GM18511 (cell line): ENCODE results near the gene PAXIP1.
A peak's percentile ranks its signal among the peaks of the same experiment; 100 is the strongest.
"Not testable (repeated sequence)": the region's sequence is repeated elsewhere in the genome, so short reads cannot be mapped to it uniquely, and the experiment has no call there.

Experiments used
- ATAC-seq: cut with Tn5 transposase; IDR thresholded peaks from one replicate; pipeline ENCODE4 v1.9.1; 2021; ENCODE audit warnings: mild to moderate bottlenecking, moderate library complexity; ENCODE audit not compliant: unreplicated experiment

The PAXIP1 gene

GRCh38 chr7:154950960-154951359, 52.0 kb downstream of the PAXIP1 start:
- no peak for ATAC-seq

DNA sequence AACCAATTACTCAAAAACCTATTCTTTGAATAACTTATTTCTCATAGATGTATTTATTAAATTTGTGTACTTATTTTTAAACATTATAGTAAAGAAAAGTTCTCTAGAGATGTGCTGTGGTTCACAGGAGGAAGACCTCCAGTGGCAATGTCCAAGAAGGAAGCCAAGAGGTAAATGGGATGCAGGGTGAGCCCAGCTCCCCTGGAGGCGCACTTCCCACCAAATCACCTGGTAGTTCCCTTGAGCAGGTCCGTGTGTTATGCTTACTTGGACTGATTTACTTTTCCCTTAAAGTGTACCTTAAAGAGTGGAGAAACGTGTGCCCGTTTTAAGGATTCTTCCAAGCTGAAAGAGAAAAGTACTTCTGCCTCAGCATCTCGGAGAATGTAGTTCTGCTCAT, 55.3 kb downstream of the PAXIP1 start:
- no peak for ATAC-seq

GRCh38 chr7:154946166-154946565, 56.8 kb downstream of the PAXIP1 start:
- no peak for ATAC-seq

DNA sequence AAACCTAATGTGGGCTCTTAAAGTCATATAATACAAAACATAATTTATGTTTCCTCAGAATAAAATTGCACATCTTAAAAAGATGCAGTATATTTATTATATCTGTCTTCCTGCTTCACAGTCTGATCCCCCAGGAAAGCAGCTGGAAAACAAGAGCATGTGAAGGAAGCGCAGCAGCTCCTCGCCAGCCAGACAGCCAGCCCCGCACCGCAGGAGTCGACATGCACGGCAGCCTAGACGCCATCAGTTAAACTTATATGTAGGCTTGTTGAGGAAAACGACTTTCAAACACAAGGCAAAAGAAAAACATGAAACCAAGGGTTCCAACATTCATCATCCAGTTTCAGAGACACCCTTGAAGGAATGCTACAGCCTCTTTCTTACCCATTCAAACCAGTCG, 59.0 kb downstream of the PAXIP1 start:
- no peak for ATAC-seq

- no peak for ATAC-seq
These were observed 60.2 kb downstream of the PAXIP1 start for GRCh38 chr7:154942691-154943090.

DNA sequence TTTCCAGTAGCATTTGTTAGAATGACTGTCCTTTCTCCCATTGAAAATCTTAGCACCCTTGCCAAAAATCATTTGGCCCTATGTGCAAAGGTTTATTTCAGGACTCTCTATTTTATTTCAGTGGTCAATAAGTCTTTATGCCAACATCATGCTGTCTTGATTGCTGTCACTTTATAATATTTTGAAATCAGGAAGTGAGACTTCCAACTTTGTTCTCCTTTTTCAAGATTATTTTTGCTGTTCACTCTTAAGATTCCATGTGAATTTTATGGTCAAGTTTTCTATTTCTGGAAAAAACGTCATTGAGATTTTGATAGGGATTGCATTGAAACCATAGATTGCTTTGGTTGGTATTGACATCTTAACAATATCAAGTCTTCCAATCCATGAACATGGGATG, 65.1 kb downstream of the PAXIP1 start:
- no peak for ATAC-seq

DNA sequence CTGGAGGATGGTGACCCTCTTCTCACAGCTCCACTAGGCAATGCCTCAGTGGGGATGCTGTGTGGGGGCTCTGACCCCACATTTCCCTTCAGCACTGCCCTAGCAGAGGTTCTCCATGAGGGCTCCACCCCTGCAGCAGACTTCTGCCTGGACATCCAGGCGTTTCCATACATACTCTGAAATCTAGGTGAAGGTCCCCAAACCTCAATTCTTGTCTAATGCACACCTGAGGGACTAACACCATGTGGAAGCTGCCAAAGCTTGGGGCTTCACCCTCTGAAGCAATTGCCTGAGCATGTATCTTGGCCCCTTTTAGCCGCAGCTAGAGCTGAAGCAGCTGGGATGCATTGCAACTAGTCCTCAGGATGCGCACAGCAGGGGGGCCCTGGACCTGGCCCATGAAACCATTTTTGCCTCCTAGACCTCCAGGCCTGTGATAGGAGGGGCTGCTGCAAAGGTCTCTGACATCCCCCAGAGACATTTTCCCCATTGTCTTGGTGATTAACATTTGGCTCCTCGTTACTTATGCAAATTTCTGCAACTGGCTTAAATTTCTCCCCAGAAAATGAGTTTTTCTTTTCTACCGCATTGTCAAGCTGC, 68.5 kb downstream of the PAXIP1 start:
- not testable (repeated sequence) for ATAC-seq

- no peak for ATAC-seq
These were observed 71.0 kb downstream of the PAXIP1 start for GRCh38 chr7:154931906-154932305.

DNA sequence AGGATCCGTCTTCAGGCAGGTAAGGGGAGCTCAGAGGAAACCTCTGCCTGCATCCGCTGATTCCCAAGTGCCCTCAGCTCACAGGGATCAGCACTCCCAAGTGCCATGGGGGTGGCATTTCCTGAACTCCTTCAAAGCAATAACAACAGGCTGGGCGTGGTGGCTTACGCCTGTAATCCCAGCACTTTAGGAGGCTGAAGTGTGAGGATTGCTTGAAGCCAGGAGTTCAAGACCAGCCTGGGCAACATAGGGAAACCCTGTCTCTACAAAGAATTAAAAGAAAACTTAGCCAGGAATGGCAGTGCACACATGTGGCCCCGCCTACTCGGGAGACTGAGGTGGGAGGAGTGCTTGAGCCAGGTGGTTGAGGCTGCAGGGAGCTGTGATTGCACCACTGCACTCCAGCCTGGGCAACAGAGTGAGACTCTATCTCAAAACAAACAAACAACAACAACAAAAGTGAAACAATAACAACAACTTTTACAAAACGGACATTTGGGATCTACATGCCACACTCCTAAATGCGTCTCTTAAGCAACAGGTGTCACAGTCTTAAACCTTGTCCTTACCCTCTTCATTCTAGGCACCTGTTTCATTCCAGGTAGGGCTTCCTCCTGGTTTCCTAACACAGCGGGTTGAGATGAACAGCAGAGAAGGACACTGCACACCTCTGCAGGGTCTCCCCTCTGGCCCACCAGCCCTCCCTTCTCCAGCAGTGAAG, 73.8 kb downstream of the PAXIP1 start:
- ATAC-seq, result no peak

- peak; percentile 87 for ATAC-seq
These were observed 74.6 kb downstream of the PAXIP1 start for GRCh38 chr7:154928136-154929005.

- ATAC-seq, result peak; percentile 74
These were observed 75.2 kb downstream of the PAXIP1 start for GRCh38 chr7:154927624-154928125.

- ATAC-seq, result not testable (repeated sequence)
These were observed 80.5 kb downstream of the PAXIP1 start for GRCh38 chr7:154922472-154922871.

DNA sequence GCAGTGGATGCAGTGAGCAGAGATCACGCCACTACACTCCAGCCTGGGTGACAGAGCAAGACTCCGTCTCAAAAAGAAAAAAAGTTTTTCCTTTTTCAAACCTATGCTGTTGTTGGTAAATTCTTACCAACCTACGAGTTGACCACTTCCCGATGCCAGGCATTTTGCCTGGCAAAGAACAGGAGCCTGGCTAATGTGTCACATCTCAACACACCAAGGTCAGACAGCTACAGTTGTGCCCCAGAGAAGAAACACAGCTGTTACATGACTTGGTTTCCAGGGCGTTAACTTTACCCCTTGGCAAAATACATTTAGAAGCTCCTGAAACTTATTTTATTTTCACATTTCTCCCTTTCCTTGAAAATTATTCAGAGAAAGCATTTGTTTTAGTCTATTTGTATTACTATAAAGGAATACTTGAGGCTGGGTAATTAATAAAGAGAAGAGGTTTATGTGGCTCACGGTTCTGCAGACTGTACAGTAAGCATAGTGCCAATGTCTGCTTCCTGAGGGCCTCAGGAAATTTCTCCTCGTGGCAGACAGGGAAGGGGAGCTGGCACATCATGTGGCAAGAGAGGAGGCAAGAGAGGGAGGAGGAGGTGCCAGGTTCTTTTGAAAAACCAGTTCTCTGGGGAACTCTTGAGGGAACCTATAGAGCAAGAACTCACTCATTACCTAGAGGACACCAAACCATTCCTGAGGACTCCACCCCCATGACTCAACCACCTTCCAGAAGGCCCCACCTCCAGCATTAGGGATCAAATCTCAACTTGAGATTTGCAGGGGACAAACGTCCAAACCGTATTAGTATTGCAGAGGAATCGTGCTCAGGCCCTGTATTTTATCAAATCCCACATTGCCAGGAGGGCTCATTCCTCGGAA, 83.3 kb downstream of the PAXIP1 start:
- no peak for ATAC-seq

DNA sequence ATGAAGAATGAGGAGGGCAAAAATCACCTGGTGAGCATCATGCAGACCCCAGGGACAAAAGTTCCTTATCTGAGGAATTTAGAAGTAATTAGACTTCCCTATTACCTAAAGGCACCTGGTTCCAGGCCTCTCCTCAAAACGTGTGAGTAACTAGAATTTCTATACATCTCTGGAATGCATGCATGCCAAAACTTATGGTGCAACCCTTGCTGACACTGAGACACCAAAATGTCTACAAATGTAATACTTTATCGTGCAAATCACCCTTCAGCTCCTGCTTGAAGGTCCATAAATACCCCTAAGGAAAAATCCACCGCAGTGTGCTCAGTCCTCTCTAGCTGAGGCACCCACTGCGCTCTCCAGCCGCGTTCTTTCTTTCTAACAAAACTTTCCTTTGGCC, 84.2 kb downstream of the PAXIP1 start:
- ATAC-seq, result no peak

DNA sequence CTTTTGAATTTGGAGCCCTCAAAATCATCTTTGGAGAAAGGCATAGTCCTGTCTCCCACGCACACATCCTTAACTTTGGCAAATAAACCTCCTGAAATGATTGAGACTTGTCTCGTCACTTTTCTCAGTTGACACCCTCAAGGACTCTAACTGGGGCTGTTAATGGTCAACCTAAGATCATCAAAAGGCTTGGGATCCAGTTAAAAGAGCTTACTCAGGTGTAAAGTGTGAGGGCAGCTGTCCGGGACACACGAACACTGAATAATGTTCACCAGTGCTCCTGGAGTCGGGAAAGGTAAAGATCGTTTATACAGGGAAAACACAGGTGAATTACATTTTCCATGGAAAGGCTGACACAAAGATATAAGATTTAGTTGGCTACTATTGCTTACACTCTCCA, 84.7 kb downstream of the PAXIP1 start:
- ATAC-seq, result no peak

DNA sequence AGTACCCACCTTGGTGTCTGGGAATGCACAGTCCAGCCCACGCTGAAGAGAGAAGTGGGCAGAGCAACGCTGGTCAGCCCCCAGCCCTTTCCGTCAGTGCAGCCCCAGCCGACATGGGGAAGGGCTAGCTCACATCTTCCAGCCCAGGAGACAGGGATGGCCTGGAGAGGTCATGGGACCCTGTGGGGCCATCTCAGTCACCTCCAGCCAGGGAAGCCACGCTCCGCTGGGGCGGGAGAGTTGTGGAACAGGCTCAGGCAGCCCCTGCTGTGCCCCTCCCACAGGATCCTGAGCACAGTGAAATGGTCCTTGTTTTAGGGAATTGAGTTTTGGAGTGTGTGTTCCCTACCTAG, 85.1 kb downstream of the PAXIP1 start:
- no peak for ATAC-seq

DNA sequence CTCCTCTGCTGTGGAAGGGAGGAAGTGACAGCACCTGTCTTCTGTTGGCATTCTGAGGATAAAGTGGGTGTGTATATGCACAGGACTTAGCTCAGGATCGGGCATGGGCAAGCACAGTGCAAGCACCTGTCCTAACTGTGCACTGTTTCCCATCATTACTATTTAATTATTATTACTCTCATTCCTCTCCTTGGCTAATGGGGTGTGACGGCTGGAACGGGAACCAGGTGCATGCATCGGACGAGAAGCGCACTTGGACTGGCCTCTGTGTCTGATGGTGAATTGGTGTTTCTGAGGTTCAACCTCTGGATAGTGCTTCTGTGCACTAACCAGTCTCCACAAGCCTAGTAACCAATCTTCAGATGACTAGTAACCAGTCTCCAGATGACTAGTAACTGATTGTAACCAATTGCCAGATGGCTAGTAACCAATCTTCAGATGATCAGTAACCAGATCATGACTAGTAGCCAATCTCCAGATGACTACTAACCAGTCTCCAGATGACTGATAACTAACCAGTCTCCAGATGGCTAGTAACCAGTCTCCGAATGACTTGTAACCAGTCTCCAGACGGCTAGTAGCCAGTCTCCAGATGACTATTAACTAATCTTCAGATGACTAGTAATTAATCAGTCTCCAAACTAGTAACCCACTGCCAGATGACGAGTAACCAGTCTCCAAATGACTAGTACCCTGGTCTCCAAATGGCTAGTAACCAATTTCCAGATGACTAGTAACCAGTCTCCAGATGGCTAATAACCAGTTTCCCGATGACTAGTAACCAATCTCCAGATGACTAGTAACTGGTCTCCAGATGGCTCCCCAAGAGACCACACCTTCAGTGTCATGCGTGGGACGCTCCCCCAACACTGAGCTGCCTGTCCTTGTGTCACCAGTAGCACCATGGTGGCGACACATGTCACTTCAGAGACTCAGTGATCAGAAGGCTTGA, 85.8 kb downstream of the PAXIP1 start:
- ATAC-seq, result no peak

GRCh38 chr7:154916381-154916780, 86.5 kb downstream of the PAXIP1 start:
- no peak for ATAC-seq

GRCh38 chr7:154915600-154915999, 87.3 kb downstream of the PAXIP1 start:
- no peak for ATAC-seq

- no peak for ATAC-seq
These were observed 87.9 kb downstream of the PAXIP1 start for GRCh38 chr7:154914996-154915380.
